SU-DHL-6 (cell line): ENCODE data around the gene ERMAP.

ENCODE experiments used
- CTCF ChIP-seq: fragments of 200-600 bp; sonication (generic); IDR thresholded peaks from one replicate; pipeline ENCODE4 v1.5.1; 2017; ENCODE audit warnings: antibody characterized with exemption, mild to moderate bottlenecking, low read length, moderate library complexity; ENCODE audit not compliant: insufficient read depth, poor library complexity, severe bottlenecking
- EZH2phosphoT487 ChIP-seq: fragments of 200-600 bp; sonication (generic), shearing (Covaris generic); conservative IDR thresholded peaks from 2 replicates; pipeline ENCODE4 v1.6.1; 2018; ENCODE audit warnings: mild to moderate bottlenecking, antibody characterized with exemption, low read length, moderate library complexity, mixed read lengths

- TF ChIP-seq EZH2phosphoT487 (no peak), CTCF (no peak)
Measured at GRCh38 chr1:42834803-42835202, 17.9 kb downstream of the ERMAP start.
